ENCODE measurements around the gene PRM1. TPM values are rescaled to one million over a fixed set of nuclear protein-coding genes. Genes with fewer than 3 reads are reported as not detected.

Gene PRM1
- total and polyA plus RNA-seq, 2 of the 13 experiments (the other 11 are each of a cell fraction or from before 2014, with no cell fraction given) = not detected

GRCh38 chr16:11258553-11259492 lies 22.3 kb downstream of the PRM1 start (continued):
- peak; percentile 86 for TF ChIP-seq HNF1B (CRISPR knock-in tag; IDR thresholded peaks at IDR 0.05)
- TF ChIP-seq ZNF800 (CRISPR knock-in tag; IDR thresholded peaks at IDR 0.05) = no peak
- TF ChIP-seq ZNF468 (CRISPR knock-in tag; IDR thresholded peaks at IDR 0.05) = no peak
- TF ChIP-seq ZNF430 (CRISPR knock-in tag; IDR thresholded peaks at IDR 0.05) = 0 out of 2 replicates have a peak, but pooled peaks have one; percentile 66
- TF ChIP-seq POLR2G (IDR thresholded peaks at IDR 0.05; ENCODE audit: low read depth, low read length) = 0 out of 2 replicates have a peak, but pooled peaks have one; percentile 35
- TF ChIP-seq ZNF883 (CRISPR knock-in tag; IDR thresholded peaks at IDR 0.05; ENCODE audit: not compliant biosample characterization) = peak; percentile 51
- peak; percentile 52; the same call in 1 of the 2 replicates for TF ChIP-seq ERF (CRISPR knock-in tag; IDR thresholded peaks at IDR 0.05)
- TF ChIP-seq SCMH1 (CRISPR knock-in tag; IDR thresholded peaks at IDR 0.05; ENCODE audit: borderline replicate concordance) = no peak
- TF ChIP-seq IRF9 (CRISPR knock-in tag; IDR thresholded peaks at IDR 0.05; ENCODE audit: borderline replicate concordance) = peak; percentile 28; the same call in 1 of the 2 replicates
- TF ChIP-seq ZNF556 (CRISPR knock-in tag; IDR thresholded peaks at IDR 0.05; ENCODE audit: borderline replicate concordance) = peak; percentile 37; the same call in 1 of the 2 replicates
- TF ChIP-seq SIX1 (CRISPR knock-in tag; IDR thresholded peaks at IDR 0.05; ENCODE audit: borderline replicate concordance) = peak; percentile 44; the same call in 1 of the 2 replicates
- peak; percentile 93 for TF ChIP-seq ZNF670 (CRISPR knock-in tag; IDR thresholded peaks at IDR 0.05; ENCODE audit: borderline replicate concordance)
- TF ChIP-seq MED13 (CRISPR knock-in tag; IDR thresholded peaks at IDR 0.05) = no peak
- peak in 1 of 2 experiments; percentile 27; a peak in 1 of 4 replicates for TF ChIP-seq HMGXB4 (CRISPR knock-in tag; IDR thresholded peaks at IDR 0.05; ENCODE audit: borderline replicate concordance in 1 of 2, low read depth in 1 of 2)
- TF ChIP-seq HOXA3 (CRISPR knock-in tag; IDR thresholded peaks at IDR 0.05) = peak; percentile 65
- TF ChIP-seq SMAD9 (CRISPR knock-in tag; IDR thresholded peaks at IDR 0.05) = 0 out of 2 replicates have a peak, but pooled peaks have one; percentile 1
- TF ChIP-seq RXRA (CRISPR knock-in tag; IDR thresholded peaks at IDR 0.05) = peak; percentile 96
- no peak for TF ChIP-seq ZSCAN12 (CRISPR knock-in tag; IDR thresholded peaks at IDR 0.05)
- TF ChIP-seq ZFP91 (CRISPR knock-in tag; IDR thresholded peaks at IDR 0.05; ENCODE audit: borderline replicate concordance) = peak; percentile 92; the same call in 1 of the 2 replicates
